Endodermal cell (in vitro differentiated cells): Measurements from ENCODE around the gene LEFTY2. TPM values are rescaled to one million over a fixed set of nuclear protein-coding genes. Genes with fewer than 3 reads are reported as not detected.

Source experiments
- DNase-seq: peaks from one replicate; pipeline ENCODE4 v3.0.0-alpha.2; 2017
- H3K27ac ChIP-seq: 2 replicates; pipeline ENCODE4 v1.5.1; 2013; ENCODE audit warnings: mild to moderate bottlenecking, low read depth, low read length, moderate library complexity
- H3K27me3 ChIP-seq: 2 replicates; pipeline ENCODE4 v1.6.1; 2013; ENCODE audit warnings: mild to moderate bottlenecking, low read length, moderate library complexity; ENCODE audit not compliant: insufficient read depth, control insufficient read depth, poor library complexity, severe bottlenecking
- H3K36me3 ChIP-seq: 2 replicates; pipeline ENCODE4 v1.7.0; 2013; ENCODE audit warnings: mild to moderate bottlenecking, low read length, moderate library complexity; ENCODE audit not compliant: control insufficient read depth, insufficient read depth
- H3K4me1 ChIP-seq: one replicate; pipeline ENCODE4 v1.7.0; 2013; ENCODE audit warnings: low read length; ENCODE audit not compliant: control insufficient read depth, insufficient read depth
- H3K4me3 ChIP-seq: 2 replicates; pipeline ENCODE4 v1.5.1; 2013; ENCODE audit warnings: mild to moderate bottlenecking, low read length, moderate library complexity
- H3K9ac ChIP-seq: 2 replicates; pipeline ENCODE4 v1.6.1; 2013; ENCODE audit warnings: mild to moderate bottlenecking, low read length, moderate library complexity; ENCODE audit not compliant: poor library complexity, severe bottlenecking; ENCODE audit errors: extremely low read depth
- H3K9me3 ChIP-seq: 2 replicates; pipeline ENCODE4 v1.6.1; 2013; ENCODE audit warnings: mild to moderate bottlenecking, low read length, moderate library complexity; ENCODE audit not compliant: control insufficient read depth
- H3K27ac Mint-ChIP-seq: 2 replicates; pipeline ENCODE4 v1.8.0; 2020; ENCODE audit warnings: mixed read lengths
- H3K27me3 Mint-ChIP-seq: 2 replicates; pipeline ENCODE4 v1.8.0; 2021; ENCODE audit warnings: mild to moderate bottlenecking, mixed read lengths; ENCODE audit not compliant: insufficient read depth
- H3K36me3 Mint-ChIP-seq: 2 replicates; pipeline ENCODE4 v1.8.0; 2020; ENCODE audit warnings: low read depth, mixed read lengths
- H3K4me1 Mint-ChIP-seq: 2 replicates; pipeline ENCODE4 v1.8.0; 2020; ENCODE audit warnings: mixed read lengths
- H3K4me3 Mint-ChIP-seq: 2 replicates; pipeline ENCODE4 v1.8.0; 2020; ENCODE audit warnings: mild to moderate bottlenecking, moderate library complexity, mixed read lengths
- H3K9me3 Mint-ChIP-seq: 2 replicates; pipeline ENCODE4 v1.8.0; 2020; ENCODE audit warnings: mild to moderate bottlenecking, mixed read lengths
- WGBS, 2 experiments: methylation state at CpG; one replicate each; pipeline versions ENCODE4 v1.1.5 to v1.1.7; 2013; ENCODE audit warnings: missing lambda C conversion rate in 2 of 2, mixed read lengths in 1 of 2; ENCODE audit not compliant: insufficient coverage in 1 of 2, insufficient read length in 1 of 2; 5-methylcytosine and 5-hydroxymethylcytosine counted together
- total RNA-seq, 2 donors: library from RNA; stranded (reverse); fragmentation: NEBNext Ultra II Directional in 1 of 2; extraction: Animal tissue kit (Norgen Biotek cat#: 25700) in 1 of 2; gene quantifications; 2 replicates in 1 of 2; 3 replicates in 1 of 2; pipeline ENCODE4 v1.2.1, GENCODE V29; 2021
- TF ChIP-seq, protein P1 (sequence below): fragments of 200-600 bp; sonication (generic); conservative IDR thresholded peaks from 2 replicates; pipeline ENCODE4 v1.5.0; 2021; ENCODE audit warnings: antibody characterized with exemption, mild to moderate bottlenecking

LEFTY2 gene
- total RNA-seq, 2 donors from 2014 or later = 272 to 938 TPM

DNA sequence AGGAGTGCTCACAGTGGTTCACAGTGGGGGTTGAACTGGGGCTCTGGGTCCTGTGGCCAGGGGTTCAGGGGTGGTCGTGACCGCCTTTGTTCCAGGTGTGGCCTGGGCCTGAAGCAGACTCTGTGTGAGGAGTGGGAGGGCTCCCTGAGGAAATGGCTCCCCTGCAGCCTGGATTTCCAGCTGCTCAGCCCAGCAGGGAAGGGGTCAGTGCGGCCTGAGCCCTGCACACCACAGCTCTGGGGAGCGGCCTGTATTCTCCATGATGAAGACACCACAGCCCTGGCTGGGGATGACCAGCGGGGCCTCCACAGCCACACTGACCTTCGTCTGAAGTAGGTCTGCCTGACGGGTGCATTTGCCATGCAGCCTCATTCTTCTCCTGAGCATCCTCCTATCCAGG is 33.7 kb downstream of the LEFTY2 start:
- Histone ChIP-seq H3K4me3 (no peak overlapping the region), H3K27me3 (no peaks in the 10 kb centered on the region), H3K9me3 (no peaks in the 10 kb centered on the region), H3K27ac (no peak overlapping the region), H3K36me3 (no peaks in the 10 kb centered on the region), H3K4me1 (peaks cover 20% of the 10 kb centered on the region), H3K9ac (no peak overlapping the region)
- Mint-ChIP-seq H3K4me1 (peaks cover 49% of the 10 kb centered on the region), H3K36me3 (no peaks in the 10 kb centered on the region), H3K4me3 (no peak overlapping the region), H3K9me3 (peaks cover 5% of the 10 kb centered on the region), H3K27me3 (no peaks in the 10 kb centered on the region), H3K27ac (peak overlapping the region; percentile 65)
- DNase-seq = peak; percentile 44
- TF ChIP-seq, protein P1, sequence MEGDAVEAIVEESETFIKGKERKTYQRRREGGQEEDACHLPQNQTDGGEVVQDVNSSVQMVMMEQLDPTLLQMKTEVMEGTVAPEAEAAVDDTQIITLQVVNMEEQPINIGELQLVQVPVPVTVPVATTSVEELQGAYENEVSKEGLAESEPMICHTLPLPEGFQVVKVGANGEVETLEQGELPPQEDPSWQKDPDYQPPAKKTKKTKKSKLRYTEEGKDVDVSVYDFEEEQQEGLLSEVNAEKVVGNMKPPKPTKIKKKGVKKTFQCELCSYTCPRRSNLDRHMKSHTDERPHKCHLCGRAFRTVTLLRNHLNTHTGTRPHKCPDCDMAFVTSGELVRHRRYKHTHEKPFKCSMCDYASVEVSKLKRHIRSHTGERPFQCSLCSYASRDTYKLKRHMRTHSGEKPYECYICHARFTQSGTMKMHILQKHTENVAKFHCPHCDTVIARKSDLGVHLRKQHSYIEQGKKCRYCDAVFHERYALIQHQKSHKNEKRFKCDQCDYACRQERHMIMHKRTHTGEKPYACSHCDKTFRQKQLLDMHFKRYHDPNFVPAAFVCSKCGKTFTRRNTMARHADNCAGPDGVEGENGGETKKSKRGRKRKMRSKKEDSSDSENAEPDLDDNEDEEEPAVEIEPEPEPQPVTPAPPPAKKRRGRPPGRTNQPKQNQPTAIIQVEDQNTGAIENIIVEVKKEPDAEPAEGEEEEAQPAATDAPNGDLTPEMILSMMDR = no peak
- 90 to 92% methylated on average over 6 to 7 of the region's 7 CpGs for WGBS, 2 experiments

DNA sequence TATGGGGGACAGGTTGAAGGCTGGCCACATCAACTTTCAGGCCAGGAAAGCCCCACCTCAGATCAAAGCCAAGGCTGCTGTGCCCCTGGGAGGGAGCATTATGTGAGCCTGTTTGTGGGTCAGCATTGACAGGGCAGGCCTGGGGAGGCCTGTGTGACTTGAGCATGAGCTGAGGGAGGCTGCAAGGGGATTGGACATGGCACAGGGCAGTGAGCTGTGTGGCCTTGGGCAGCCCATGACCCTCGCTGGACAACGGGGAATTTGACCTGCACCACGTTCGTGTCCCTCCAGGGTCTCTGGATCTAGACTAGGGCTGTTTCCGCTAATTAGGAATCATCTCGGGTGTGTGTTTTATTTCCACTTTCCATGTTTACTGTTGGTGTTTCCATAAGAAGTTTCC is 34.6 kb downstream of the LEFTY2 start:
- peaks cover 48% of the 10 kb centered on the region for H3K4me1 Mint-ChIP-seq
- H3K4me3 ChIP-seq = no peak overlapping the region

DNA sequence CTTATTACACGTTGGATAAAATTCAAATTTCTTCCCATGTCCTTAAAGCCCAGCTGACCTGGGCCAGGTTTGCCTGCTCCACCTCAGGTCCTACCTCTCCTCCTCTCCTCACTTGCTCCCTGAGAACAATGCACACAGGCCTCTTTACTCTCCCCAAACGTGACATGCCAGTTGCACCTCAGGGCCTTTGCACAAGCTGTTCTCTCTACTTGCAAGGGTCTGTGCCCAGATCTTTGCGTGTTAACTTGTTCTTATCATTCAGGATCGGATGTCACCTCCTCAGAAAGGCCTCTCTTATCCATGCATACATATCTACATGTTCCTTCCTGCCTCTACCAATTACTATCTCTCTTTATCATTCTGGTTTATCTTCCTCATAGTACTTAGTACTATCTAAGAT is 37.4 kb downstream of the LEFTY2 start:
- Mint-ChIP-seq H3K4me1 (peaks cover 40% of the 10 kb centered on the region), H3K9me3 (peaks cover 7% of the 10 kb centered on the region), H3K27me3 (no peaks in the 10 kb centered on the region), H3K4me3 (no peak overlapping the region), H3K36me3 (no peaks in the 10 kb centered on the region), H3K27ac (no peak overlapping the region)
- H3K9me3 ChIP-seq = no peaks in the 10 kb centered on the region
- no peaks in the 10 kb centered on the region for H3K27me3 ChIP-seq
- no peak overlapping the region for H3K4me3 ChIP-seq
- TF ChIP-seq, protein P1 = no peak
- 76 to 87% methylated on average over 4 of the region's 4 CpGs for WGBS, 2 experiments
- no peak overlapping the region for H3K9ac ChIP-seq
- peak; percentile 49 for DNase-seq
- no peak overlapping the region for H3K27ac ChIP-seq
- peaks cover 14% of the 10 kb centered on the region for H3K4me1 ChIP-seq
- H3K36me3 ChIP-seq = no peaks in the 10 kb centered on the region

More for the DNA sequence above, 34.6 kb downstream of the LEFTY2 start:
- Histone ChIP-seq H3K4me1 (peaks cover 20% of the 10 kb centered on the region), H3K27me3 (no peaks in the 10 kb centered on the region), H3K36me3 (no peaks in the 10 kb centered on the region), H3K9me3 (no peaks in the 10 kb centered on the region), H3K27ac (no peak overlapping the region), H3K9ac (no peak overlapping the region)
- Mint-ChIP-seq H3K36me3 (no peaks in the 10 kb centered on the region), H3K9me3 (peaks cover 5% of the 10 kb centered on the region), H3K4me3 (no peak overlapping the region), H3K27me3 (no peaks in the 10 kb centered on the region), H3K27ac (peak overlapping the region; percentile 15)
- 98 to 100% methylated on average over 4 to 6 of the region's 6 CpGs for WGBS, 2 experiments
- DNase-seq = peak; percentile 51
- TF ChIP-seq, protein P1 = no peak
